HG03354 (cell line): Measurements from ENCODE around the gene IL1RAP.

Experiments used
- ATAC-seq: cut with Tn5 transposase; IDR thresholded peaks from one replicate; pipeline ENCODE4 v1.9.1; 2021; ENCODE audit warnings: mild to moderate bottlenecking; ENCODE audit not compliant: unreplicated experiment, poor library complexity, severe bottlenecking

Gene IL1RAP

GRCh38 chr3:190595807-190596206 is 81.9 kb downstream of the IL1RAP start:
- ATAC-seq: no peak

GRCh38 chr3:190596349-190597285 is 82.7 kb downstream of the IL1RAP start:
- ATAC-seq: no peak

- ATAC-seq: no peak
Measured at GRCh38 chr3:190597291-190597690, 83.4 kb downstream of the IL1RAP start.

- ATAC-seq: no peak
Measured at GRCh38 chr3:190601622-190602021, 87.7 kb downstream of the IL1RAP start.

- no peak for ATAC-seq
Measured at GRCh38 chr3:190605385-190605784, 91.5 kb downstream of the IL1RAP start.

- ATAC-seq: no peak
Measured at GRCh38 chr3:190606596-190606995, 92.7 kb downstream of the IL1RAP start.

- ATAC-seq: no peak
Measured at GRCh38 chr3:190607021-190607420, 93.1 kb downstream of the IL1RAP start.

GRCh38 chr3:190608850-190609589 is 95.1 kb downstream of the IL1RAP start:
- ATAC-seq: no peak

- no peak for ATAC-seq
Measured at GRCh38 chr3:190614226-190615059, 100.6 kb downstream of the IL1RAP start.

- ATAC-seq: no peak
Measured at GRCh38 chr3:190615060-190615384, 101.1 kb downstream of the IL1RAP start.

GRCh38 chr3:190615607-190616006 is 101.7 kb downstream of the IL1RAP start:
- ATAC-seq: no peak

- no peak for ATAC-seq
Measured at GRCh38 chr3:190616637-190617036, 102.8 kb downstream of the IL1RAP start.

- ATAC-seq: peak; percentile 93
Measured at GRCh38 chr3:190617185-190617584, 103.3 kb downstream of the IL1RAP start.

- no peak for ATAC-seq
Measured at GRCh38 chr3:190618330-190619030, 104.6 kb downstream of the IL1RAP start.

- no peak for ATAC-seq
Measured at GRCh38 chr3:190619353-190619752, 105.5 kb downstream of the IL1RAP start.

- no peak for ATAC-seq
Measured at GRCh38 chr3:190619761-190620160, 105.9 kb downstream of the IL1RAP start.

GRCh38 chr3:190620886-190621608 is 107.2 kb downstream of the IL1RAP start:
- no peak for ATAC-seq

GRCh38 chr3:190621927-190622326 is 108.0 kb downstream of the IL1RAP start:
- ATAC-seq: no peak

- ATAC-seq: no peak
Measured at GRCh38 chr3:190624282-190624681, 110.4 kb downstream of the IL1RAP start.
